ENCODE results near the gene CISD2. TPM values are rescaled to one million over a fixed set of nuclear protein-coding genes. Genes with fewer than 3 reads are reported as not detected.
A peak's percentile ranks its signal among the peaks of the same experiment; 100 is the strongest.
"Not testable (repeated sequence)": the region's sequence is repeated elsewhere in the genome, so short reads cannot be mapped to it uniquely, and the experiment has no call there.

The CISD2 gene
- total RNA-seq, 2 donors from 2014 or later, result 14.3 to 14.4 TPM

DNA sequence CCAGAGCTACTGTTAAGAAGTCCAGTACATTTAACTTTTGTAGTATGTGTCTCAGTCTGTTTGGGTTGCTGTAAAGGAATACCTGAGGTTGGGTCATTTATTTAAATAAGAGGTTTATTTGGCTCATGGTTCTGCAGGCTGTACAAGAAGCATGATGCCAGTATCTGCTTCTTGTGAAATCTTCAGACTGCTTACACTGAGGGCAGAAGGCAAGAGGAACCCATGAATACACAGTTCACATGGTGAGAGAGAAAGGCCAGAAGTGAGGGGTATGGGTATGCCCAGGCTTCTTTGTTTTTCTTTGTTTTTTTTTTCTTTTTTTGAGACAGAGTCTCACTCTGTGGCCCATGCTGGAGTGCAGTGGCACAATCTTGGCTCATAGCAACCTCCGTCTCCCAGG, 6.0 kb upstream of the CISD2 start:
- no peak for DNase-seq
- Mint-ChIP-seq H3K4me1 (peaks cover 17% of the 10 kb centered on the region), H3K27me3 (no peaks in the 10 kb centered on the region), H3K36me3 (ENCODE audit: low read depth) (peaks cover 5% of the 10 kb centered on the region), H3K4me3 (no peak overlapping the region), H3K27ac (peak overlapping the region; percentile 5)
- peaks cover 6% of the 10 kb centered on the region for H3K9me3 ChIP-seq (ENCODE audit: control insufficient read depth, low read length, poor library complexity, severe bottlenecking)
- ATAC-seq, result no peak

DNA sequence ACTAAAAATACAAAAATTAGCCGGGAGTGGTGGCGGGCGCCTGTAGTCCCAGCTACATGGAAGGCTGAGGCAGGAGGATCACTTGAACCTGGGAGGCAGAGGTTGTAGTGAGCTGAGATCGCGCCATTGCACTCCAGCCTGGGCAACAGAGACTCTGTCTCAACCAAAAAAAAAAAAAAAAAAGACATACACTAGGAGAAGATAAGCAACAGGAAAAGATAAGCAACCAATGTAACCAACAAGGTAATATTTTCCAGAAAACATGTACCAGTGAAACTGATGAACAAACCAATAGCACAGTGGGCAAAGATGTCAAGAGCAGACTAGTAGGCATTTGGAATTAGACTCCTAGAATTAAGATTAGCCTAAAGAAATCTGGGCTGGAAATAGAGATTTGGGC, 3.5 kb upstream of the CISD2 start:
- H3K9me3 ChIP-seq (ENCODE audit: control insufficient read depth, low read length, poor library complexity, severe bottlenecking); H3K27me3 Mint-ChIP-seq; H3K4me3 Mint-ChIP-seq; DNase-seq; ATAC-seq; H3K36me3 Mint-ChIP-seq (ENCODE audit: low read depth): not testable (repeated sequence)
- Mint-ChIP-seq H3K4me1 (peaks cover 32% of the 10 kb centered on the region), H3K27ac (peak overlapping the region; percentile 70)

DNA sequence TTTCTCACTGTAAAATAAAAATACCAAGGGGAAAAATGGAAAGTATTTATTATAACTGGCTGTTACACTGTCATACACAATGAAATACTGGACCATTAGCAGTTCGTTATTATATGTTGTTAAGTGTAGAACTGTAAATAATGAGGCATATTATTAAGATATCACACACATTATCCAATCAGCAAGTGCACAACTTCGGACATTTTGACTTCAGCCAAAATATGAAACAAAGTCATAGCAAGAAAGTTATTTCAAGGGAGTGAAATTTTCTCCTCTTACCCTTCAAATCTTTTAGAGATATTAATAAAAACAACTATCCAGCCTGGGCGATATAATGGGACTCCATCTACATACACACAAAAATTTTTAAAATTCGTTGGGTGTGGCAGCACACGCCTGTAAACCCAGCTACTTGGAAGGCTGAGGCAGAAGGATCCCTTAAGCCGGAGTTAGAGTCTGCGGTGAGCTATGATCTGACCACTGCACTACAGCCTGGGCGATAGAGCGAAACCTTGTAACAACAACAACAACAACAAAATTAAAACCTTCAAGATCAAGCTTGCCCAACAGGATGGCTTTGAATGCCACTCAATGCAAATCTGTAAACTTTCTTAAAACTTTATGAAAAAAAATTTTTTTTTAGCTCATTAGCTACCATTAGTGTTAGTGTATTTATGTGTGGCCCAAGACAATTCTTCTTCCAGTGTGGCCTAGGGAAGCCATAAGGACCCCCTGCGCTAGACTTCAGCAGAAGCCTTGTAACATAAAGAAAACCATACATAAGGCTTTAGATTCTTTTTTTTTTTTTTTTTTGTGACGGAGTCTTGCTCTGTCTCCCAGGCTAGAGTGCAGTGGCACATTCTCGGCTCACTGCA, 1.3 kb upstream of the CISD2 start:
- DNase-seq (no peak), ATAC-seq (no peak)
- Mint-ChIP-seq H3K4me1 (peaks cover 39% of the 10 kb centered on the region), H3K27ac (peak overlapping the region; percentile 98), H3K27me3 (no peaks in the 10 kb centered on the region), H3K4me3 (peak overlapping the region; percentile 92), H3K36me3 (ENCODE audit: low read depth) (no peaks in the 10 kb centered on the region)
- no peaks in the 10 kb centered on the region for H3K9me3 ChIP-seq (ENCODE audit: control insufficient read depth, low read length, poor library complexity, severe bottlenecking)

- Mint-ChIP-seq H3K27ac (peak overlapping the region; percentile 98), H3K27me3 (no peaks in the 10 kb centered on the region), H3K4me3 (peak overlapping the region; percentile 92), H3K36me3 (ENCODE audit: low read depth) (peaks cover 2% of the 10 kb centered on the region), H3K4me1 (peaks cover 42% of the 10 kb centered on the region)
- H3K9me3 ChIP-seq (ENCODE audit: control insufficient read depth, low read length, poor library complexity, severe bottlenecking), result no peaks in the 10 kb centered on the region
- no peak for DNase-seq
- ATAC-seq, result no peak
Observed at GRCh38 chr4:102868153-102868780, 525 bp upstream of the CISD2 start.

DNA sequence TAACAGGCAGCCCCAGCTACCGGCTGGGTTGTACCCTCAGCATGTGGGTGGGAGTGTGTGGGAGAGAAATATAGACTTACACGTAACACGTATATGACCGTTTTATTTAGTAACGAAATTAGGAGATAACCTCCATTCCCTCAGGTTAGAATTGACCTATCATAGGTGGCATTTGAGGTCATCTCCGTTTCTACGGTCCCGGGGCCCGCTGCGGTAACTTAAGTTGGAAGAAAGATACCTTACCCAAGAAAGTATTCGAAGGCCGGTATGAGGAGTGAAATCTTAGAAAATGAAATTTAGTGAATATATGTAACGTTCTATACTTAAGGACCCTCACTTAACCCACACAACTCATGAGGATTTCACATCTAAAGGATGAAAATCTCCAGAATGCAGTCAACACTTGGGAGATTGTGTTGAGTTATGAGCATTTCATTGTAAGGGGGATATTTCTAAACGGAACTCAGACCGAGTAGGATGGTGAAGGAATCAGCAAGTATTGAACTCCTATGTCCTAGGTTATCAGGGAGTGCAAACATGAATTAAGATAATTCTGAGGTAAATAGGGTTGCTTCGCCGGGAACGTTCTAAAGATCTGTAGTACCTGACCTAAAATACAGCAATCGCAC, 891 bp downstream of the CISD2 start:
- H3K27me3 Mint-ChIP-seq, result no peaks in the 10 kb centered on the region
- H3K27ac Mint-ChIP-seq, result peak overlapping the region; percentile 98
- H3K36me3 Mint-ChIP-seq (ENCODE audit: low read depth), result peaks cover 2% of the 10 kb centered on the region
- H3K4me3 Mint-ChIP-seq, result peak overlapping the region; percentile 92
- ATAC-seq (no peak), DNase-seq (peak in 1 of 3 donors; percentile 13)
- H3K4me1 Mint-ChIP-seq, result peaks cover 36% of the 10 kb centered on the region
- no peaks in the 10 kb centered on the region for H3K9me3 ChIP-seq (ENCODE audit: control insufficient read depth, low read length, poor library complexity, severe bottlenecking)

GRCh38 chr4:102871772-102872171, 3.0 kb downstream of the CISD2 start:
- no peaks in the 10 kb centered on the region for H3K27me3 Mint-ChIP-seq
- no peaks in the 10 kb centered on the region for H3K9me3 ChIP-seq (ENCODE audit: control insufficient read depth, low read length, poor library complexity, severe bottlenecking)
- H3K4me3 Mint-ChIP-seq, result no peak overlapping the region
- H3K27ac Mint-ChIP-seq, result peak overlapping the region; percentile 21
- H3K4me1 Mint-ChIP-seq, result peaks cover 36% of the 10 kb centered on the region
- no peak for DNase-seq
- peaks cover 6% of the 10 kb centered on the region for H3K36me3 Mint-ChIP-seq (ENCODE audit: low read depth)
- no peak for ATAC-seq

DNA sequence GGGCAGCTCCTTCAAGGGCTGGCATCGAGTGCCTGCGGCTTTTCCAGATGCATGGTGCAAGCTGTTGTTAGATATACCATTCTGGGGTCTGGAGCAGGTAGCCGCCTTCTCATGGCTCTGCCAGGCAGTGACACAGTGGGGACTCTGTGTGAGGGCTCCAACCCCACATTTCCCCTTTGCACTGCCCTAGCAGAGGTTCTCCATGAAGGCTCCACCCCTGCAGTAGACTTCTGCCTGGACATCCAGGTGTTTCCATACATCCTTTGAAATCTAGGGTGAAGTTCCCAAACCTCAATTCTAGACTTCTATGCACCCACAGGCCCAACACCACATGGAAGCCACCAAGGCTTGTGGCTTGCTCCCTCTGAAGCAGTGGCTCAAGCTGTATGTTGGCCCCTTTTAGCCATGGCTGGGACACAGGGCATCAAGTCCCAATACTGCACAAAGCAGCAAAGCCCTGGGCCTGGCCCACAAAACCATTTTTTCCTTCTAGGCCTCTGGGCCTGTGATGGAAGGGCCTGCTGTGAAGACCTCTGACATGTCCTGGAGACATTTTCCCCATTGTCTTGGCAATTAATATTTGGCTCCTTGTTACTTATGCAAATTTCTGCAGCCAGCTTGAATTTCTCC, 8.8 kb downstream of the CISD2 start:
- ATAC-seq; H3K27ac Mint-ChIP-seq; DNase-seq; H3K36me3 Mint-ChIP-seq (ENCODE audit: low read depth); H3K4me3 Mint-ChIP-seq; H3K27me3 Mint-ChIP-seq; H3K9me3 ChIP-seq (ENCODE audit: control insufficient read depth, low read length, poor library complexity, severe bottlenecking): not testable (repeated sequence)
- peaks cover 17% of the 10 kb centered on the region for H3K4me1 Mint-ChIP-seq

- not testable (repeated sequence) for DNase-seq, H3K27ac Mint-ChIP-seq
Observed at GRCh38 chr4:102878349-102878748, 9.6 kb downstream of the CISD2 start.

DNA sequence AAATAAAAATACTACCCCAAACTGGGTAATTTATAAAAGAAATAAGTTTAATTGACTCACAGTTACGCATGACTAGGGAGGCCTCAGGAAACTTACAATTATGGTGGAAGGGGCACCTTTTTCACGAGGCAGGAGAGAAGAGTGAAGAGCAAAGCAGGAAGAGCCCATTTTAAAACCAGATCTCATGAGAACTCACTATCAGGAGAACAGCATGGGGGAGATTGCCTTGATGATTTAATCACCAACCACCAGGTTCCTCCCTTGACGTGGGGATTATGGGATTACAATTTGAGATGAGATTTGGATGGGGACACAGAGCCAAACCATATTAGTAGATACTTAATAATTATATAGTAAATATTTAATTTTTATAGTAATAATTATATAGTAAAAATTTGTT, 10.1 kb downstream of the CISD2 start:
- Mint-ChIP-seq H3K4me1 (peaks cover 15% of the 10 kb centered on the region), H3K27me3 (no peaks in the 10 kb centered on the region), H3K36me3 (ENCODE audit: low read depth) (peaks cover 6% of the 10 kb centered on the region), H3K4me3 (no peak overlapping the region), H3K27ac (no peak overlapping the region)
- no peaks in the 10 kb centered on the region for H3K9me3 ChIP-seq (ENCODE audit: control insufficient read depth, low read length, poor library complexity, severe bottlenecking)
- no peak for DNase-seq
- no peak for ATAC-seq

More at GRCh38 chr4:102878349-102878748, 9.6 kb downstream of the CISD2 start:
- not testable (repeated sequence) for H3K4me3 Mint-ChIP-seq; H3K36me3 Mint-ChIP-seq (ENCODE audit: low read depth); H3K27me3 Mint-ChIP-seq; ATAC-seq; H3K9me3 ChIP-seq (ENCODE audit: control insufficient read depth, low read length, poor library complexity, severe bottlenecking)
- H3K4me1 Mint-ChIP-seq, result peaks cover 15% of the 10 kb centered on the region

- DNase-seq, result no peak
- Mint-ChIP-seq H3K4me1 (peaks cover 4% of the 10 kb centered on the region), H3K4me3 (no peak overlapping the region), H3K27me3 (no peaks in the 10 kb centered on the region), H3K27ac (no peak overlapping the region), H3K36me3 (ENCODE audit: low read depth) (peaks cover 2% of the 10 kb centered on the region)
- H3K9me3 ChIP-seq (ENCODE audit: control insufficient read depth, low read length, poor library complexity, severe bottlenecking), result no peaks in the 10 kb centered on the region
- ATAC-seq, result no peak
Observed at GRCh38 chr4:102881343-102881742, 12.6 kb downstream of the CISD2 start.

DNA sequence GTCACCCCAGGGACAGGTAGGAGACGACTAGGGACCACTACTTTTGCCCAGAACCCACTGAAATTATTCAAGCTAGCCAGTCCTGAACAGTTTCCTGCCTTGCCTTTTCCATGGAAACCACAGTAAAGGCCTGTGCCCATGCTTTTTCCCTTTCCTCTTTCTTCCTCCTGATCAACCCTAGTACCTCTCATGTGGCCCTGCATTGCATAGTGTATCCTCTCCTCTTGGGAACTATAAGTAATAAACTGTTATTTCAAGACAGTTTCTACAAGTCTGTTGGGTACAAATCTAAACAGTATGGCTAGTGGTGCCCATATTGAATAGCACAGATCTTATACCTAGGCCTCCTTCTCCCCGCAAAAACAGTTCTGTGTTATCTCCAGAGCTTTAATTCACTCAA, 14.5 kb downstream of the CISD2 start:
- no peak for ATAC-seq
- peak overlapping the region; percentile 8 for H3K27ac Mint-ChIP-seq
- no peak for DNase-seq
- H3K36me3 Mint-ChIP-seq (ENCODE audit: low read depth), result peaks cover 2% of the 10 kb centered on the region
- peaks cover 4% of the 10 kb centered on the region for H3K4me1 Mint-ChIP-seq
- H3K9me3 ChIP-seq (ENCODE audit: control insufficient read depth, low read length, poor library complexity, severe bottlenecking), result no peaks in the 10 kb centered on the region
- H3K4me3 Mint-ChIP-seq, result no peak overlapping the region
- H3K27me3 Mint-ChIP-seq, result no peaks in the 10 kb centered on the region

- not testable (repeated sequence) for H3K9me3 ChIP-seq (ENCODE audit: control insufficient read depth, low read length, poor library complexity, severe bottlenecking); H3K27me3 Mint-ChIP-seq; H3K36me3 Mint-ChIP-seq (ENCODE audit: low read depth); H3K4me1 Mint-ChIP-seq; H3K4me3 Mint-ChIP-seq; DNase-seq; ATAC-seq
- H3K27ac Mint-ChIP-seq, result peak overlapping the region; percentile 24
Observed at GRCh38 chr4:102888570-102888969, 19.8 kb downstream of the CISD2 start.

DNA sequence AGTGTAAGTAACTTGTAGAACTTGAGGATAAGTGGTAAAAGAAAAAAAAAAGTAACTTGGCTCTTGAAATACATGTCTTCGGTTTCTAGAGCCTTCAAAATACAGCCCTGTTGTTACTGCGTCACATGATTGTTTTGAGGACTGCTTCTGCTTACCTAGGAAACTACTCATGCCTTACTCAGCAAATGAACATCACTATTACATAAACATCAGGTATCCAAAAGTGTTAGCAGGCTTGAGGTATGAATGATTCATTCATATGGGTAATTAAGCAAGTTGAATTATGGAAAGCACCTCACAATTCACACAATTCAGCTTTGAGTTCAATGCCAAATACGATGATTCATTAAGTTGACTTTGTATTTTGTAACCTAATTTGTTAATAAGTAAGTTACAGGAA, 21.1 kb downstream of the CISD2 start:
- H3K9me3 ChIP-seq (ENCODE audit: control insufficient read depth, low read length, poor library complexity, severe bottlenecking); H3K27me3 Mint-ChIP-seq; H3K36me3 Mint-ChIP-seq (ENCODE audit: low read depth); DNase-seq; H3K4me1 Mint-ChIP-seq; H3K4me3 Mint-ChIP-seq; ATAC-seq; H3K27ac Mint-ChIP-seq: not testable (repeated sequence)

Measured in T-helper 17 cell (primary cell).